Measurements from ENCODE around the gene OSCP1.

- TF ChIP-seq CTCF (IDR thresholded peaks at IDR 0.05) (no peak), POLR2A (IDR thresholded peaks at IDR 0.05) (no peak), POLR2AphosphoS5 (IDR thresholded peaks at IDR 0.05) (no peak), EP300 (IDR thresholded peaks at IDR 0.05) (no peak)
These were observed 47.8 kb downstream of the OSCP1 start for GRCh38 chr1:36402504-36402890.
